Nephron progenitor cell (in vitro differentiated cells): Measurements from ENCODE around the gene TRPV4.

ENCODE experiments used
- DNase-seq: peaks from one replicate; pipeline ENCODE4 v3.0.0; 2021
- H3K27ac Mint-ChIP-seq: 2 replicates; pipeline ENCODE4 v1.8.0; 2021; ENCODE audit warnings: mild to moderate bottlenecking, moderate library complexity, mixed read lengths
- H3K27me3 Mint-ChIP-seq: 2 replicates; pipeline ENCODE4 v1.8.0; 2021; ENCODE audit warnings: mild to moderate bottlenecking, low read depth, mixed read lengths; ENCODE audit not compliant: poor library complexity
- H3K36me3 Mint-ChIP-seq: 2 replicates; pipeline ENCODE4 v1.8.0; 2021; ENCODE audit warnings: low read depth, mixed read lengths
- H3K4me1 Mint-ChIP-seq: 2 replicates; pipeline ENCODE4 v1.8.0; 2021; ENCODE audit warnings: mixed read lengths
- H3K4me3 Mint-ChIP-seq: 2 replicates; pipeline ENCODE4 v1.8.0; 2021; ENCODE audit warnings: mild to moderate bottlenecking, moderate library complexity, mixed read lengths
- H3K9me3 Mint-ChIP-seq: 2 replicates; pipeline ENCODE4 v1.8.0; 2021; ENCODE audit warnings: mild to moderate bottlenecking, moderate library complexity, mixed read lengths
- TF ChIP-seq, protein P1 (sequence below): fragments of 200-600 bp; sonication (generic); IDR thresholded peaks from 2 replicates; pipeline ENCODE4 v1.5.0; 2021; ENCODE audit warnings: antibody characterized with exemption

TRPV4 gene

DNA sequence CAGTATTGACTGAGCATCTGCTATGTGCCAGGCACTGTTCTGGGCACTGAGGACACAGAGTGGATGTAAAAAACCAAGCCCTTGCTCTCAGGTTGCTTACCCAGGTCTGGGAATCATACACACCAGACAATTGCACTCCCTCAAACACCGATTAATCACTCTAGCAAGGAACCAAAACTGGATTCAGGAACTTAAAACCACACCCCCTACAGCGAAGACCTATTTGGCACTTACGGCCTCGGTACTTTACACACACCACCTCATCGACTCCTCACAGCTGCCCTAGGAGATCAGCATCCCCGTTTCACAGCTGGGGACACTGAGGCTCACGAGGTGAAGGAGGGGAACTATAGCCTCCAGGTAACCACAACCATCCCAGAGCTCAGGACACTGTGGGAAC is 45.6 kb upstream of the TRPV4 start:
- H3K27ac Mint-ChIP-seq: no peak overlapping the region
- H3K4me3 Mint-ChIP-seq: peak overlapping the region; percentile 97
- H3K36me3 Mint-ChIP-seq: no peaks in the 10 kb centered on the region
- H3K9me3 Mint-ChIP-seq: no peaks in the 10 kb centered on the region
- TF ChIP-seq, protein P1, sequence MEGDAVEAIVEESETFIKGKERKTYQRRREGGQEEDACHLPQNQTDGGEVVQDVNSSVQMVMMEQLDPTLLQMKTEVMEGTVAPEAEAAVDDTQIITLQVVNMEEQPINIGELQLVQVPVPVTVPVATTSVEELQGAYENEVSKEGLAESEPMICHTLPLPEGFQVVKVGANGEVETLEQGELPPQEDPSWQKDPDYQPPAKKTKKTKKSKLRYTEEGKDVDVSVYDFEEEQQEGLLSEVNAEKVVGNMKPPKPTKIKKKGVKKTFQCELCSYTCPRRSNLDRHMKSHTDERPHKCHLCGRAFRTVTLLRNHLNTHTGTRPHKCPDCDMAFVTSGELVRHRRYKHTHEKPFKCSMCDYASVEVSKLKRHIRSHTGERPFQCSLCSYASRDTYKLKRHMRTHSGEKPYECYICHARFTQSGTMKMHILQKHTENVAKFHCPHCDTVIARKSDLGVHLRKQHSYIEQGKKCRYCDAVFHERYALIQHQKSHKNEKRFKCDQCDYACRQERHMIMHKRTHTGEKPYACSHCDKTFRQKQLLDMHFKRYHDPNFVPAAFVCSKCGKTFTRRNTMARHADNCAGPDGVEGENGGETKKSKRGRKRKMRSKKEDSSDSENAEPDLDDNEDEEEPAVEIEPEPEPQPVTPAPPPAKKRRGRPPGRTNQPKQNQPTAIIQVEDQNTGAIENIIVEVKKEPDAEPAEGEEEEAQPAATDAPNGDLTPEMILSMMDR: no peak
- H3K4me1 Mint-ChIP-seq: peaks cover 55% of the 10 kb centered on the region
- H3K27me3 Mint-ChIP-seq: peaks cover 15% of the 10 kb centered on the region
- no peak for DNase-seq

DNA sequence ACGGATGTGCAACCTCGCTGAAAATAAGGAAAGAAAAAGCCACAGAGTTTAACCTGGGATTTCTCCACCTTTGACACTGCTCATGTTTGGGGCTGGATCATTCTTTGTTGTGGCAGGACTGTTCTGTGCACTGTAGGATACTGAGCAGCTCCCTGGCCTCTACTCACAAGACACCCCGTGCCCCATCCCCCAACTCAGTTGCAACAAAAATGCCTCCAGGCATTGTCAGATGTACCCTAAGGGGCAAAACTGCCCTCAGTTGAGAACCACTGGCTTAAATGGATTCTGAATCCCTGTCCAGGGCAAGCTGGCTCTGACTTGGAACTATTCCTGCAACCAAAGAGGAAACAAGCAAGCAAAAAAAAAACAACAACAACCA is 45.0 kb upstream of the TRPV4 start:
- H3K27me3 Mint-ChIP-seq: peaks cover 15% of the 10 kb centered on the region
- H3K36me3 Mint-ChIP-seq: no peaks in the 10 kb centered on the region
- TF ChIP-seq, protein P1: no peak
- H3K4me1 Mint-ChIP-seq: peaks cover 55% of the 10 kb centered on the region
- H3K4me3 Mint-ChIP-seq: peak overlapping the region; percentile 97
- no peak overlapping the region for H3K27ac Mint-ChIP-seq
- DNase-seq: no peak
- H3K9me3 Mint-ChIP-seq: no peaks in the 10 kb centered on the region

DNA sequence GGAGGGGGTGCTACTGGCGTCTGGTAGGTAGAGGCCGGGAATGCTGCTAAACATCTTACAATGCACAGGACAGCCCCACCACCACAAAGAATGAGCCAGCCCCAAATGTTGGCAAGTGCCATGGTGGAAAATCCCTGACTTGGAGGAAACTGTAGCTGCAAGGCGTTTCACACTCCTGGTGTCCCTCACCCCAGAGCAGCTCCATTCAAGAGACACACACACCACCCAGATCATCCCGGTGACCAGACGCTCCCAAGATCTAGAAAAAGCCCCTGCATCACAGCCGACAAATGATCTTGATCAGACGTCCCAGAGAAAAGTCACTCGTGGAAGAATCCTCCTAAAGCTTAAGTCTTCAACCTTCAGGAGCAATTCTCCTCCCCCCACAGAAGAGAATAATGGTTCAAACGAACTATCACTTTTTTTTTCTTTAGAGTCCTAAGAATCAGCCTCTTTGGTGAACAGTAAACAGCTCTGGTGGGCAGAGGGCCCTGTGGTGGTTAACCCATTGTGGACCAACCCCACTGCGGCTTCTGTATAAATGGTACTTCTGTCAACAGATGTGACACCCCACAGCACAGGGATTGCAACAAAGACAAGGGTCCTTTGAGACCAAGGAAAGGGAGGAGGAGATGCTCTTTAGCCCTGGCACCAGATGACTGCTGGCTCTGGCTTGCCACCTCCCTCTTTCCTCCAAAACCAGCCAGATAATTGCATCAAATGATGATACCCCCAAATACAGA is 44.5 kb upstream of the TRPV4 start:
- peaks cover 55% of the 10 kb centered on the region for H3K4me1 Mint-ChIP-seq
- no peaks in the 10 kb centered on the region for H3K36me3 Mint-ChIP-seq
- no peaks in the 10 kb centered on the region for H3K9me3 Mint-ChIP-seq
- H3K27me3 Mint-ChIP-seq: peaks cover 18% of the 10 kb centered on the region
- peak overlapping the region; percentile 97 for H3K4me3 Mint-ChIP-seq
- TF ChIP-seq, protein P1: no peak
- H3K27ac Mint-ChIP-seq: no peak overlapping the region
- no peak for DNase-seq

DNA sequence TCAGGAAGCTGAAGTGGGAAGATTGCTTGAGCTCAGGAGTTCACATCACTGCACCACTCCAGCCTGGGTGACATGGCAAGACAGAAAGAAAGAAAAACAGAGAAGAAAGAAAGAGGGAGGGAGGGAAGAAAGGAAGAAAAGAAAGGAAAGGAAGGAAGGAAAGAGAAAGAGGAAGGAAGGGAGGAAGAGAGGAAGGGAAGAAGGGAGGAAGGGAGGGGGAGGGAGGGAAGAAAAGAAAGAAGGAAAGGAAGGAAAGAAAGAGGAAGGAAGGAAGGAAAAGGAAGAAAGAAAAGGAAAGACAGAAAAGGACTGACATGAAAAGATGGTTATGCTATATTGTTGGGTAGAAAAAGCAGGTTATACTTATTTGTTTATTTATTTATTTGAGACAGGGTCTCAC is 43.2 kb upstream of the TRPV4 start:
- H3K4me3 Mint-ChIP-seq: no peak overlapping the region
- no peak overlapping the region for H3K27ac Mint-ChIP-seq
- DNase-seq: no peak
- H3K36me3 Mint-ChIP-seq: no peaks in the 10 kb centered on the region
- H3K9me3 Mint-ChIP-seq: no peaks in the 10 kb centered on the region
- peaks cover 11% of the 10 kb centered on the region for H3K27me3 Mint-ChIP-seq
- H3K4me1 Mint-ChIP-seq: peaks cover 57% of the 10 kb centered on the region
- TF ChIP-seq, protein P1: no peak

DNA sequence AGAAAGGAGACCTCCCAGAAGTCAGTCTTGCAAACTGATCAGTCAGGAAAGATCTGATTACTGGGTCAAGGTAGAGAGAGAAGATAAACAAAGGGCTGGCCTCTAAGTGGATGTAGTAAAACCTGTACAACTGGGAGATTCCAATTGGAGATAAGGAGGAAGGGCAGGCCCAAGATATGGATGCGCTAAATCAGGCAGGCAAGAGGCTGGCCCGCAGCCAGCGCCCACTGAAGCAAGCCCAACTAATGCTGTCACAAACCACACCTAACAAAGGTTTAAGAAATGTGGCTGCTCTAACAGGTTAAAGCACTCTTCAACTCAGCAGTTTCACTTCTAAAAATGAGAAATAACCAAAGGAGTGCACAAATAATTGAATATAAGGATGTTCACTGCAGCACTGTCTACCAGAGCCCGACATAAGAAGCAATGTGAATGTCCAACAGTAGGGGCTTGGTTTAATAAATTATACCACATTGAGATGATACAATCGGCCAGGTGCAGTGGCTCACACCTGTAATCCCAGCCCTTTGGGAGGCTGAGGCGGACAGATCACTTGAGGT is 42.5 kb upstream of the TRPV4 start:
- Mint-ChIP-seq H3K36me3 (no peaks in the 10 kb centered on the region), H3K9me3 (no peaks in the 10 kb centered on the region), H3K4me1 (peaks cover 54% of the 10 kb centered on the region), H3K27me3 (peaks cover 9% of the 10 kb centered on the region), H3K4me3 (no peak overlapping the region), H3K27ac (peak overlapping the region; percentile 58)
- no peak for DNase-seq
- TF ChIP-seq, protein P1: no peak

DNA sequence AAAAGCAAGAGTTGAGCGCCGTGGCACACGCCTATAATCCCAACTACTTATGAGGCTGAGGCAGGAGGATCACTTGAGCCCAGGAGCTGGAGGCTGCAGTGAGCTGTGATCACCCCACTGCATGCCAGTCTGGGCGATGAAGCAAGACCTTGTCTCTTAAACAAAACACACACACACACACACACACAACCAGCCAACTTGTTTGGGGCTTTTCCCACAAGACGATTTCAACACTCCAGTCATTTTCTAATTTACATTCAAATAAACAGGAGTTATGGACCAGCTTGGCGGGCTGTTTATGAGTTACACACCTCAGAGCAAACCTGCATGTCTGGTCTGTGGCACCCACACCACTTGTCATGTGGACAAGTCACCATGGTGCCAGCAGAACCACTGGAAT is 40.5 kb upstream of the TRPV4 start:
- no peak overlapping the region for H3K27ac Mint-ChIP-seq

More for the DNA sequence above, 40.5 kb upstream of the TRPV4 start:
- Mint-ChIP-seq H3K4me1 (peaks cover 46% of the 10 kb centered on the region), H3K9me3 (no peaks in the 10 kb centered on the region), H3K36me3 (no peaks in the 10 kb centered on the region), H3K4me3 (no peak overlapping the region), H3K27me3 (peaks cover 9% of the 10 kb centered on the region)
- TF ChIP-seq, protein P1: no peak
- no peak for DNase-seq
